Ecto neural progenitor cell (in vitro differentiated cells): ENCODE results near the gene PDE4D.
A peak's percentile ranks its signal among the peaks of the same experiment; 100 is the strongest.
"Not testable (repeated sequence)": the region's sequence is repeated elsewhere in the genome, so short reads cannot be mapped to it uniquely, and the experiment has no call there.

Source experiments
- DNase-seq: peaks from one replicate; pipeline ENCODE4 v3.0.0-alpha.2; 2018; ENCODE audit warnings: low spot score

The PDE4D gene

DNA sequence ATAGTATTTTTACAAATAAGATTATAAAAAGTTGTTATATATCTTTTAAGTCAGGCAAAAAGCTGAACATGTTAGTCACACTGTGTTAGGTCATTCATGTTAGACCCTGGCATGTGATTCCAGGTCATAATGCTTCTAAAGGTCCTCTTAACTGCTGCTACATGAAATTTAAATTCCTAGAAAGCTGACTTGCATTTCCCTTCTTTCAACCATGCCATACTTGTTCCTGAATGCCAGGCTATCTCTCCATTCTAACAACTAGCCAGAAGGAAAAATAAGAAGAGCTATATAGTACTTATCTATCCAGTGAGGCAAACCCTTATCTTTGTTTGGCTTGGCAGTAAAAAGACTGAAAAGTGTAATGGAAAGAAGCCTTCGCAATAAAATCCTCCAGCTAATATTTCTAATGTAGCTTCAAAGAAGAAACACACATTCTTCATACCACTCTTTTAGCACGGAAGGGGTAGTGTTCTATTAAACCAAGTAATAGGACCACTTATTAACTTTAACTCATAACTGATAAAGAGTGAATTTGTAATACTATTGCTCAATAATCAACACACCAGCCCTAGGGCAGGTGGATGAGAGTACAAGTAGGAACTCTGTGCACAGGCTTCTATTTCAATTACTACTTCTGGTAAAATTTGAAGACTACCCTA lies 310.2 kb downstream of the PDE4D start:
- no peak for DNase-seq

DNA sequence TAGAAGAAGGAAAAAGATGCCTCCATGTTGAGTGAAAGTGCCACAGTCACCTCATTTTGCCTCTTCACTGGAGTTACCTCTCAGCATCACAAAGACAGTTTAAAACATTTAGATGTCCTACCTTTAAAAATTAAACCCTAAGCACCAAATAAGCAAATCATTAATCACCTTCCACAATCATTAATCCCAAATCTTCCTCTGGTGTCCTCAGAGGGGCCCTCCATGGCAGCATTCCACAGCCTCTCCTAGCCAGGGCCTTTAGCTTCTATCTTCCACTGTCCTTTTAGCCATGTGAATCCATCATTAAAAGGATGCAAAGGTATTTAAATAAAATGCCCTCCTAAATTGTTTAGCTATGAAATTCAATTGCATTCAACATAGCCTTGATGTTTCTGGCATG lies 310.8 kb downstream of the PDE4D start:
- no peak for DNase-seq

DNA sequence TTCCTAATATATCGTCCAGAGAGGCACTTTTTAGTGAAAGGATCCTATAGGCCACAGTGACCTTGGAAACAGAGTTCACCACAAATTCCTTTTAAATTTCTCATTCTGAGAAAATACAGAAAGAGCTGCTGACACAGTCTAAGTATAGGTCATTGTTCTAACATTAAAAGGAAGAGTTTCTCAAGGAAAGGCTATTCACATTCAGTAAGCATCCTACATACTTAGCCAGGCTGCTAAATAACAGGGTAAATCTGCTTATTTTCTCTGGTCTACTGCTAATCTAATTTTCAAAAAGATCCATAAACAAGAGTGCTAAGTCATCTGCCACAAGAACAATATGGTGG lies 313.7 kb downstream of the PDE4D start:
- no peak for DNase-seq

DNA sequence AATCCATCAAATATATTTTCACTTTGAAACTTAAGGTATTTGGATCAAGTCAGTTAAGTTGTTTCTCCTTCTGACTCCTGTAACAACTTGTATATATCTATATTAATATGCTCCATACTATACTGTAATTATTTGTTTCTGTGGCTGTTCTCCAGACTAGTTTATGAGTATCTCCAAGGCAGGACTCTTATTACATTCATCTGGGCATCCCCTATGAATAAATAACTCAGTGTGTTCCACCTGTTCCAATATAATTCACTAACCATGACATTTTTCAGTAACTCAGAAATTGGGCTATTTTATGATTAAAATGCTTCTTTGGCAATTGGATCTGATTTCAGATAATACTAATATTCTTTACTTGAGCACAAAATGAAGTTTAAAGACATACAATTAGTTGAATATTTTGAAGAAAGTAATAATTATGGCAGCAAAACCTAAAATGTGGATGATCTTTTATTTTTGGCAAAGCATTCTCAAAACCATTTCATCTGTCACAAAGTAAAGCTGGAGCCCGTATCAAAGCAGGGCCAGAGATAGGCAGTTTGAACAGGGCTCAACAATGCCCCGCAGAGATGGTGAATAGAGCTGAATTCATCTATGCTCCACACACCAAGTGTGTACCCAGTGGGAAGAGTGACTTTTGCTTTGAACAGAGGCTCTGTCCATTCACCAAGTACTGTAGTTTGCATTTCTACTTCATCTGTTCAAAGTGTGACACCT lies 314.3 kb downstream of the PDE4D start:
- no peak for DNase-seq

DNA sequence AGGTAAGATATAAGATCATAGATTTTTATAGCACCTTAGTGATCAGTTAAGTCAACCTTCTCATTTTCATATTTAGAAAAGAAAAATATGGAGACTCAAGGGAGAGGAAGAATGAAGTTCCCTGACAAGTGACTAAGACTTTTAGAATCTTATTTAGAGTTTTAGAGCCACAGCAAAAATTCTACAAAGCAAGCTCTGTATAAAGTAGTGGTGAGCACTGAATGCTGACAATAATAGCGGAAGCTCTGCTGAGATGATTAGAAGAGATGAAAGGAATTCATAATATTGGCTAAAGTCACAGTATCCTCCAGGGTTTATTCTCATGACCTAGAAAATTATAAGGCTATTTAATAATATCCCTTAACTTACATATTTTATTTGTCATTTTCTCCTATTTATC lies 316.0 kb downstream of the PDE4D start:
- no peak for DNase-seq

DNA sequence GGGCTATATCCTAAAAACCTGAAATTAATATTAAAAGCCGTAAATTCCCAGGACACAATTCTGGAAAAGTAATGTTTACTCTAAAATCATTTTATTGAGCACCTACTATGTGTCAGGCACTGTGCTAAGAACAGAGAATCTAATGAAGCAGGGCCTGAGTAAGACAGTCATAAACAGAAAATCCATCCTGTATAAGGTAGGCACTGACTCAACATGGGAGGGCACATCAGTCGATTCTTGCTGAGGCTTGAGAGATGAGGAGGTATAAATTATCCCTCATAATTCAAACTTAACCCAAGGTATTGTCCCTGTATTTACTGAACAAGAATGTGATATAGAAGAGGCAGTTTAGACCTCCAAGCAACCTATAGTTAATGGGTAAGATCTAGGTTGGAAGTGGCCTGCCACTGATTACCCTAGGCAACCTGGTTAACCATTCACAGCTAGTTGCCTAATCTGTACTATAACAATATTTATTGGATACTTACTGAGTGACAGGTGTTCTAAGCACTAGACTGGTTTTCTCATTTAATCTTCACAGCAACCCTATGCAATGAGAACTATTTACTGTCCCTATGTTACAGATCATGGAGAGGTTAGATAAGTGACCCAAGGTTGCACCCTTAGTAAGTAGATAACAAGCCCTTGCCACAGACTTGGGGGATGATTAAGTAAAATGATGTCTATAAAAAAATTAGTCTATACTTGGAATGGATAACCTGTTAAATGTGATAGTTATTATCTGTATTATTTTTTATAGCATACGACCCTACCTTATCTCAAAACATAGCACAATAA lies 317.7 kb downstream of the PDE4D start:
- no peak for DNase-seq

DNA sequence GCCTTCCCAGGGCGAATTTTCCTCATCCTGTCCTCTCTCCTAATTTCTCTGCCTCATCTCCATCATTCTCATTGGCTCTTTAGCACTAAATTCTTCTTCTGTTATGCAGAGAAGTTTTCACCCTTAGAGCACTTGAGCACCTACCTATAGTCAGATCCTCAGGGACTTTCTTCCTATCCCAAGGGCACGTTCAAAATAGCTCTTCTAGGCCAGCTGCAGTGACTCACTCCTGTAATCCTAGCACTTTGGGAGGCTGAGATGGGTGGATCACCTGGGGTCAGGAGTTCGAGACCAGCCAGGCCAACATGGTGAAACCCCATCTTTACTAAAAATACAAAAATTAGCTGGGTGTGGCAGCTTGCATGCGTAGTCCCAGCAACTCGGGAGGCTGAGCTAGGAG lies 320.0 kb downstream of the PDE4D start:
- not testable (repeated sequence) for DNase-seq

DNA sequence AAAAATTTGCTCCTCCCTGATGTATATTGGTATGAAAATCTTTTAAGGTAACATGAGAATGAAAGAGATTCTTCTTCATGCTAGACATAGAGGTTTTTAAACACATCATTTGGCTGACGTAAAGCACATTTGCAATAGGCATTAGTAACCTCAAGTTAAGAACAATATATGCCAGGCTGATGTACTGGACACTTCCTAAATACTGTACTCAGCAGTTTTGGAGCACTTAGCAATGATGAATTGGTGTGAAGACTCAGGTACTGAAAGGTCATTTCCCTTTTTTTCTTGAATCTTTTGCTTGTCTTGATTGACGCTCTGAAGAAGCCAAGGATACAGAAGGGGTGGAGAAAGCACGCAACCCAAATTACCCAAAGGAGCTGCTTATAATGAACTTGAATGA lies 322.5 kb downstream of the PDE4D start:
- no peak for DNase-seq

DNA sequence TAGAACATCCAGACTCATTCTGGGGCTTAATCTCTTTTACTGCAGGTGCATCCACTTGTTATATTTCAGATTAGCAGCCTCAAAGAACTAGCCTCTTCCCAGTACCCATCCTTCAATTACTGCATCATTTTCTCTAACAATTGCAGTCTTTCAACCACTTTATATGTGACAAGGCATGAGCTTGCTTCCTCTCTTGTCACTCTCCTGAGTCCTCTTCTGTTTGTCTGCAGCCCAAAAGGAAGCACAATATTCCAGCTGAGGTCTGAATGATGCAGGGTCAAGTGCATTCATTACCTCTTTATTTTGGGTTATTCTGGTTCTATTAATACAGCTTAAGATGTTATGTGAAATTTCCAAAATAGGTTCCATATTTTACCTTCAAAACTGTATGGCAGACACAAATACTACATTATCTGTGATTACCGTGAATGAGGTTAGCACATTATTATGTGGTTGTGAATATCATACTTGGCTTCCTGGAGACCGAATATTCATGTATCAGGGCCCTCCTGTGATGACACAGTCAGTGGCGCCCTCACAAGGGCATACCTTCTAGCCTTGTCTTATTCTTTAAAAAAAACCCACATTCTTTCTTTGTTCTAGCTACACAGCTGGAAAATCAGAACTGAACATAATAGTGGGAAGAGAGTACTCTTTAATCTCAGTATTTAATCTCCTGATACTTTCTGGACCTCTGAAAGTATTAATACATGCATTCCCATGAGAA lies 323.8 kb downstream of the PDE4D start:
- DNase-seq, result no peak

DNA sequence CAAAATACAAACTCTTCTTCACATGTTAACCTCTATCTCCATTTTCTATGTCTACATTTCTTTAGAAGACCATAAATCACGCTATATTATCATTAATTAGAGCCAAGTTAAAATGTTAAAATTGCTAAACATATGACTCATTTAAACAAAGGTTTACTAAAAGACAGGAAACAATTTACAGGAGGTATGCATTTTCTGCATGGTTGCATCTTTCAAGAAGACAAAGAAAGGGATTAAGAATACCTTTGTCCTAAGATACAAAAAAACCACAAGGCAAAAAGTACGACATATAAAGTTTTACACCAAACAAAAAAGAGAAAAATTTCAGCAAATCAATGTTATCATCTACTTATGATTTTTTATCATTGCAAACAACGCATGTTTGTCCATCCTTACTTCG lies 324.4 kb downstream of the PDE4D start:
- DNase-seq, result no peak

DNA sequence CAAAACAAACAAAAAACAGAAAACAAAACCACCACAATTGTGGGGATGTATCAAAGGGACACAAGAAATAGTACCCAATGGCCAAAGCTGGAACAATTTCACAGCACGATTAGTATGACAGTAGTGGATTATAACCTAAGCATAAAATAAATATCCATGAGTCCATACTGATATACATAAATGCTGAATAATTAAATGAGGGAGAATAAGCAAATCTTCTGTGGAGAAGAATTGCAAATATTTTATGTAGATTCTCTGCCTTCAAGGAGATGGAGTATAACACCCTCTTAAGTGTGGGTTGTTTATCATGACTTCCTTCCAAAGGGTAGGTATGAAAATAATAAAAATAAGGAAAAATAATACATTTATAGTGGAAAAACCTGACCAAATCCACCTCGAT lies 325.4 kb downstream of the PDE4D start:
- no peak for DNase-seq

DNA sequence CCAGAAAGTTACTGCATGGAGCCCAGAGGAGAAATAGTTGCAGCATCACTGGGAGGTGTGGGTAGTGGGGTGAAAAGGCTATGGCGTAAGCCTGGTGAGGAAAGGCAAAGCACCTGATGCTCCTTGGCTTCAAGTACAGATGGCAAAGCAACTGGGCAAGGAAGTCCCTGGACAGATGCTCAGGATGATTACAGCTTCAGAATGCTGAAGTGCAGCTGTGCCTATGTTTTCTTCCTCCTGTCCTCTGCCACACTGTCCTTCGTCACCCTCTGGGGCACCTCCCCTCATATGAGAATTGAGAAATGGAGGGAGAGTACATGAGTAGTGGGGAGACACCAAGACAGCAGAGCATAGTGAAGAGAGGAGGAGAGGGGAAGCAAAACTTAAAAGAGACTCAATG lies 328.0 kb downstream of the PDE4D start:
- no peak for DNase-seq

DNA sequence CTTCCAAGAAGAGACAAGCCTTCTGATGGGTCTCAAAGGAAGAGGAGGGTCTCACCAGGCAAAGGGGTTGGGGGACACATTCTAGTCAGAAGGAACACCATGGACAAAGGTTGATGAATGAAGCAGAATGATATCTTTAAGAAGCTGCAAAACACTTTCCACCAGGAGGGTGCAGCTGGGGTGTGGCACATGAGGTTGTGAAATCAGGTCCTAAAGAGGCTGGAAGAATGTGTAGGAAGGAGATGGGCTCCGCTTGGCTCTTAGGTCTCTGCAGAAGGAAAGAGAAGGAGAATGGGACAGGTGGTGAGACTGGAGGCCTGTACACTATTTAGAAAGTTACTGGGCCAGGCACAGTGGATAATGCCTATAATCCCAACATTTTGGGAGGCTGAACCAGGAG lies 328.6 kb downstream of the PDE4D start:
- DNase-seq, result no peak

DNA sequence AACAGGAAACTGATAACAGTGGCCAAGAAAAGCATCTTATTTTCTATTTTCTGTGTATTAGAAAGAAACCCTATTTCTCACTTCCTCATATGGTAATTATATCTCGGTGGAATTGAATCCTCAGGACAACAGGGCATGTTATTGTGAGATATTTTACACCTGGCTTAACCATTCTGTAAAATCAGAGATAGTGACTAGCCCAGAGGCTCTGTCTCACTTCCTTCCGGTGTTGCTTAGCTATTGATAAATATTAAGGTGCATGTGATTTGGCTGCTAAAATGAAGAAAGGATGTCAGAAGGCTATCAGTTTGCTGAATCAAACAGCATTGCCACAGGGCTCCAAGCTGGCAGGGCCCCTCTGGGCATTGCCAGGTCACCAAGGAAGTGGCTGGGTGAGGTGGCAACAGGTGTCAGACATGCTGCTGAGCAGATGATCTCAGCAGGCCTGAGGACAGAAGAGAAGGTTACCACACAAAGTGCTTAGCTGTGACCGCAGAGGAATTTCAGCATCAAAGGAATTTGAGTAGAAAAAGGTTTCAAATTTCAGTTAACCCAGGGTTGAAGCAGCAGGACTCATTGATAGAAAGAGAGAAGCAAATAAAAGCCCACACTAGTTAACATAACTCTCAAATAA lies 330.7 kb downstream of the PDE4D start:
- peak; percentile 62 for DNase-seq

DNA sequence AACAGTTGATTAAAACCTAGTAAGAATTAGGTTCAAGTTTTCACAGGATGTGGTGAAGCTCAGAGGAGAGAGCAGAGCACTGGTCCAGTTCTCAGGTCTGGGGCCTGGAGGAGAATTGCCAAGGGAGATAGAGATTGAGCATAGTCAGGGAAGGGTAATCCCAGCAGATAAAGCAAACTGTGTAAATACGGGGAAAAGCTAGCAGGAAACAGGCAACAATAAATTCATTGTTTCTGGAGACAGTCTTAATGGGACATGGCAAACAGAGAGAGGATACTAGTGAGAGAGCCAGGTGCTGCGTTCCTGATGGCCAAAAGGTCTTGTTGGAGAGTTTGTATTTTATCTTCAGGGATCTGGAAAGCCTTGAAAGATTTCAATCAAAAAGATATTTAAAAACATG lies 333.0 kb downstream of the PDE4D start:
- DNase-seq, result no peak

DNA sequence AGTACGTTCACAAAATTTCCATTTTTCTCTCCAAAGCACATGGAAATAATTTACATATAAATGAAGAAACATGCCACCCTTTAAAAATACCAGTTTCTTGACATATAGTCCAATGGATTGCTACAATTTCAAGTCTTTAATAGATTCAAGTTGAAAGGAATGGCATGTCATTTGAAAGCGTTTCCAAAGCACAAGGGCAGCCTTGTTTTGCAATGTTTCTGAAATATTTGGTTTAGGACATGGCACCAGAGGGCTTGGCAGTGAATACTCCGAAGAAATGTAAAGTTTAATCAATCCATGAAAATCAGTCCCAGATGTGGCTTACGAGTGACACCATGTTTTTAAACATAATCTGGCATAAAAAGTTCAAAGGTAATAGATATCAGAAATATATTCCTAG lies 333.7 kb downstream of the PDE4D start:
- no peak for DNase-seq

DNA sequence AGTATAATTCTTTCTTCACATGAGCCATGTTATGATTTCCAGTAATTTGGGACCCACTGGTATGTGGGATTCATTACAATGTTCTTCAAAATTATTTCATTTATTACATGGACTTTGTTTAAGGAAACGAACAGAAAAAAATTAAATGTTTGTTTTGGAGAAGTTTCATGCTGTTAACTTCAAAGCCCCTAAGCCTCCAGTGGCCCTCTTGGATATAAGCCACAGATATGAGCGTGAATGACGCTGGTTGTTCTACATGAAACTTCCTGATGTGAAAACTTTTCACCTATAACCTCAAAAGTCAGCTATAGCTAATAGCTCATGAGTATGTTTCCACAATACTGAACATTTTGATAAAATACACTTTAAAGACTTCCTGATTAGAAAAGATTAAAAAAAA lies 334.2 kb downstream of the PDE4D start:
- DNase-seq, result no peak

DNA sequence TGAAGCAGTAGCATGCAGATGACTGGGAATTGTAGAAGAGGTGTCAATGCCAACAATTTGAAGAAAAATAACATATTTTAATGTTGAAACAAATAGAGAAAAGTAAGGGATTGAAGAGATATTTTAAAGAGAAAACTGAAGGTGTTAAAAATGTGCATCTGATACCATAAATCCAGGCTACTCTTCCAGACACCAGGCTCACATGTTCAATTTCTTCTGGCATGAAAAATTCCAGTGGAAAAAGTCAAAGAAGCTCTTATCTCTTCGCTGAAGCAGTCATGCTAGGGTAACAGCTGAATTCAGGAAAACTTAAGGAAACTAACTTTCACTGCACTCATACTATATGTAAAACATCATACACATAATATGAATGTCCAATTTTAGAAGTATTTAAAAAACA lies 335.0 kb downstream of the PDE4D start:
- DNase-seq, result no peak

DNA sequence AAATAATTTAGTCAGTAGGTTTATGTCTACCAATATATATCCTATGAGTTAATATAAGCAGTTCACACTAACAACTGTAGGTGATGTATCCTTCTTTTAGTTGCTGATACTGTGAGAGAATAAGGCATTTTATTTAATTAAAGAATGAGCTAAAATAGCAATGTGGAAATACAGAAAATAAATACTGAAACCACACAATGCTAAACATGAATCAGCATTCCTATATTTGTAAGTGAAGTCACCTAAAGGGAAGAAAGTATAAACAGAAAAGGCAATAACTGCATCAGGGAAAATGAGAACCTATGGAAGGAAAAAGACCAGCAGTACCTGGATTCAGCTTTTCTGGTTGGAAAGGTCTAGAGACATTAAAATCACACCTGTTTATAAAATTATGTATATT lies 336.0 kb downstream of the PDE4D start:
- DNase-seq, result no peak

DNA sequence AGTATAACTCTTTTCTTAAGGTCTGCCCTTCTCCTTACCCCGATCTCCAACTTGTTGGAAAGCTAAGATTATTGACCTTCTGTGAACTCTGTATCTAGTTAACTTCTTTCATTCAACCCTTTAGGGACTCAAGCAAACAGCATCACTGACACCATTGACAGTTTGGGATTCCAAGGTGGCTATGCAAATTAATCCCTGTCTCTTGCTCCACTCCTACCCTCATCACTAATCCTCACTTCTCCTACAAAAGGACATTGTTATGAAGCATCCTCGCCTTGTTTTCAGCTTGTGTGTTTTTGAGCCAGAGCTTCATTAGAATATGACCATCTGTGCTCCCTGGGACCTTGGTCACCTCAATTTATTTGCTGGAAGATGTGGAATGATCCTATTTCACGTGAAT lies 337.9 kb downstream of the PDE4D start:
- DNase-seq, result no peak

DNA sequence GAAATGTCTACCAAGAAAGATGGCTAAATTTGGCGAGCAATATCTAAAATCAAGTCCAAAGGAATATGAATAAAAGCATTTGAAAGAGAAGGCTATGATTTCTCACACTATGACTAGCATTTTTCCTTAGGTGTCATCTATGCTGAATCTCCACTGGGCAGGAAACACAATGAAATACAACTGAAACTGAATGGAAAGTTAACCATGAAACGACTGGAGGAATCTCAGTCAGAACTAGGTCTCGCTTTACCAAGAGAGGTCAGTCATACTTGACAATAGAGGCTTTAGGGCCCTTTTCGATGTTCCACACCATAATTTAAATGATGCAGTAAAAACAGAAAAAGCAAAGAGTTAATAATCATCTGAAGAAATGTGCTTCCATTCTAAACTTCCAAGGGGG lies 339.0 kb downstream of the PDE4D start:
- no peak for DNase-seq

DNA sequence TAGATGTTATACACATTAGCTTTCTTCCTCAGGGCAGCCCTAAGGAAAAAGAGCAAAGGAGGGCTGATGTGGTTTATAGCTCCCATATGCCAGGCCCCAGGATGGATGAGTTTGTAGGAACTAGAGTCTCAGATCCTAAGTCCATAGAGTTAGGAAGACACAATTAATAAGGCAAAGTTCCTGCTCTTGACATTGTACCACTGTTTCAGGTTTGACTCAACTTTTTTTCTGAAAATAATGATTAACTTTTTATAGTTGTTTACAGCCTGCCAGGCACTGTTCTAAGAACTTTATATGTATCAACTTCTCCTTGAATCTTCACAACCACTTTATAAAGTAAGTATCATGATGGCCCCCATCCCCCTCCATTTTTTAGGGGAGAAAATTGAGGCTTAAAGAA lies 339.5 kb downstream of the PDE4D start:
- no peak for DNase-seq
